HEK293 (cell line): ENCODE measurements around the gene CTPS1.

Experiments
- CTCF ChIA-PET: fragments of 350-600 bp; formaldehyde crosslinking; extraction: SDS; loops from one replicate; lab custom pipeline; 2021; ENCODE audit warnings: antibody characterized with exemption; lab: Yijun Ruan, JAX
- POLR2A ChIA-PET: fragments of 300-600 bp; formaldehyde crosslinking; extraction: SDS; loops from one replicate; lab custom pipeline; 2020; ENCODE audit warnings: antibody characterized with exemption, inconsistent platforms; lab: Yijun Ruan, JAX
- H3K27ac ChIP-seq: fragments of 200-500 bp; sonication (Bioruptor generic); 2 replicates; pipeline ENCODE4 v1.5.1; 2014; ENCODE audit warnings: low read depth, low read length, control low read depth, inconsistent platforms; ENCODE audit errors: extremely low read depth
- H3K36me3 ChIP-seq, 2 experiments: fragments of 200-500 bp in 1 of 2; sonication (Bioruptor generic) in 1 of 2; 1 replicate in 1 of 2; 2 replicates in 1 of 2; pipeline ENCODE4 v1.5.1; 2014 to 2017; ENCODE audit warnings: inconsistent platforms in 2 of 2, low read length in 2 of 2; ENCODE audit not compliant: control insufficient read depth in 2 of 2, insufficient read depth in 1 of 2
- H3K4me1 ChIP-seq: fragments of 200-500 bp; sonication (Bioruptor generic); 2 replicates; pipeline ENCODE4 v1.5.1; 2014; ENCODE audit warnings: mild to moderate bottlenecking, low read length, inconsistent platforms; ENCODE audit not compliant: control insufficient read depth, insufficient read depth
- H3K4me3 ChIP-seq: 2 replicates; pipeline ENCODE4 v1.5.1; 2011; ENCODE audit warnings: low read depth, mild to moderate bottlenecking, control low read depth, low read length, moderate library complexity
- H3K9me3 ChIP-seq: fragments of 200-500 bp; sonication (Bioruptor generic); 2 replicates; pipeline ENCODE4 v1.5.1; 2014; ENCODE audit warnings: low read depth, low read length, inconsistent platforms; ENCODE audit not compliant: control insufficient read depth, insufficient read depth
- EGR2 ChIP-seq: fragments of 450-650 bp; formaldehyde crosslinking; IDR thresholded peaks from 2 replicates; pipeline ENCODE4 v1.5.1; 2016; ENCODE audit warnings: low read depth, missing biosample characterization, missing genetic modification characterization
- GFI1B ChIP-seq: fragments of 450-650 bp; formaldehyde crosslinking; IDR thresholded peaks from 2 replicates; pipeline ENCODE4 v1.5.1; 2016; ENCODE audit warnings: missing biosample characterization, missing genetic modification characterization
- KLF8 ChIP-seq: fragments of 450-650 bp; formaldehyde crosslinking; IDR thresholded peaks from 2 replicates; pipeline ENCODE4 v1.5.1; 2016; ENCODE audit warnings: missing biosample characterization, missing genetic modification characterization
- KLF9 ChIP-seq: fragments of 450-650 bp; formaldehyde crosslinking; IDR thresholded peaks from 2 replicates; pipeline ENCODE4 v1.5.1; 2016; ENCODE audit warnings: missing biosample characterization, missing genetic modification characterization, low read depth
- PBX3 ChIP-seq: sonication (generic); formaldehyde crosslinking; IDR thresholded peaks from 2 replicates; pipeline ENCODE4 v1.8.1; 2022; ENCODE audit warnings: mild to moderate bottlenecking, moderate library complexity, missing genetic modification reagents
- PRDM1 ChIP-seq: fragments of 450-650 bp; formaldehyde crosslinking; IDR thresholded peaks from 2 replicates; pipeline ENCODE4; 2016; ENCODE audit warnings: missing biosample characterization, missing genetic modification characterization
- SP3 ChIP-seq: fragments of 450-650 bp; formaldehyde crosslinking; IDR thresholded peaks from 2 replicates; pipeline ENCODE4 v1.5.1; 2016; ENCODE audit warnings: missing biosample characterization, missing genetic modification characterization
- WT1 ChIP-seq: fragments of 450-650 bp; formaldehyde crosslinking; IDR thresholded peaks from 2 replicates; pipeline ENCODE4 v1.5.1; 2016; ENCODE audit warnings: missing biosample characterization, missing genetic modification characterization
- ZBTB21 ChIP-seq: fragments of 450-650 bp; formaldehyde crosslinking; IDR thresholded peaks from 2 replicates; pipeline ENCODE4 v1.5.1; 2017; ENCODE audit warnings: missing biosample characterization, missing genetic modification characterization
- ZBTB7A ChIP-seq: fragments of 450-650 bp; formaldehyde crosslinking; IDR thresholded peaks from 2 replicates; pipeline ENCODE4 v1.5.1; 2016; ENCODE audit warnings: low read depth, missing biosample characterization, missing genetic modification characterization
- ZEB2 ChIP-seq: fragments of 450-650 bp; formaldehyde crosslinking; IDR thresholded peaks from 2 replicates; pipeline ENCODE4 v1.5.1; 2016; ENCODE audit warnings: missing biosample characterization, missing genetic modification characterization
- ZFP69B ChIP-seq: fragments of 450-650 bp; formaldehyde crosslinking; IDR thresholded peaks from 2 replicates; pipeline ENCODE4 v1.5.1; 2016; ENCODE audit warnings: missing biosample characterization, missing genetic modification characterization
- ZNF121 ChIP-seq: fragments of 450-650 bp; formaldehyde crosslinking; IDR thresholded peaks from 2 replicates; pipeline ENCODE4 v1.5.1; 2016; ENCODE audit warnings: missing biosample characterization, missing genetic modification characterization
- ZNF132 ChIP-seq: fragments of 450-650 bp; formaldehyde crosslinking; IDR thresholded peaks from 2 replicates; pipeline ENCODE4 v1.5.1; 2017; ENCODE audit warnings: missing biosample characterization, missing genetic modification characterization, borderline replicate concordance
- ZNF148 ChIP-seq: fragments of 450-650 bp; formaldehyde crosslinking; IDR thresholded peaks from 2 replicates; pipeline ENCODE4 v1.5.0; 2017; ENCODE audit warnings: missing biosample characterization, missing genetic modification characterization, borderline replicate concordance
- ZNF202 ChIP-seq: fragments of 450-650 bp; formaldehyde crosslinking; IDR thresholded peaks from 2 replicates; pipeline ENCODE4 v1.5.1; 2016; ENCODE audit warnings: missing biosample characterization, missing genetic modification characterization, borderline replicate concordance
- ZNF302 ChIP-seq: fragments of 450-650 bp; formaldehyde crosslinking; IDR thresholded peaks from 2 replicates; pipeline ENCODE4 v1.5.1; 2016; ENCODE audit warnings: missing biosample characterization, missing genetic modification characterization, low read depth
- ZNF341 ChIP-seq: fragments of 450-650 bp; formaldehyde crosslinking; IDR thresholded peaks from 2 replicates; pipeline ENCODE4; 2016; ENCODE audit warnings: low read depth, missing biosample characterization, missing genetic modification characterization
- ZNF37A ChIP-seq: fragments of 450-650 bp; IDR thresholded peaks from 2 replicates; pipeline ENCODE4 v1.5.1; 2018; ENCODE audit warnings: missing biosample characterization, missing genetic modification characterization
- ZNF654 ChIP-seq: fragments of 450-650 bp; formaldehyde crosslinking; IDR thresholded peaks from 2 replicates; pipeline ENCODE4 v1.5.1; 2016; ENCODE audit warnings: low read depth, missing biosample characterization, missing genetic modification characterization
- ZNF658 ChIP-seq: fragments of 450-650 bp; formaldehyde crosslinking; IDR thresholded peaks from 2 replicates; pipeline ENCODE4; 2016; ENCODE audit warnings: missing biosample characterization, missing genetic modification characterization
- ZNF677 ChIP-seq: fragments of 450-650 bp; IDR thresholded peaks from 2 replicates; pipeline ENCODE4 v1.5.0; 2018; ENCODE audit warnings: missing biosample characterization, mild to moderate bottlenecking, missing genetic modification characterization, moderate library complexity
- ZNF692 ChIP-seq: fragments of 450-650 bp; formaldehyde crosslinking; IDR thresholded peaks from 2 replicates; pipeline ENCODE4 v1.5.1; 2016; ENCODE audit warnings: missing biosample characterization, missing genetic modification characterization

The CTPS1 gene

GRCh38 chr1:40974945-40975344 is 4.6 kb upstream of the CTPS1 start:
- H3K9me3 ChIP-seq = no peaks in the 10 kb centered on the region
- no peak for TF ChIP-seq KLF9 (tag by site-specific recombination)
- TF ChIP-seq ZNF37A = no peak
- TF ChIP-seq ZBTB21 = no peak
- TF ChIP-seq ZFP69B (tag by site-specific recombination) = no peak
- no peak for TF ChIP-seq ZNF302 (tag by site-specific recombination)
- TF ChIP-seq ZNF654 (tag by site-specific recombination) = no peak
- TF ChIP-seq WT1 = no peak
- TF ChIP-seq EGR2 (tag by site-specific recombination) = no peak
- TF ChIP-seq, all 188 proteins: peak for 0
- Histone ChIP-seq H3K27ac (no peak overlapping the region), H3K36me3 (no peaks in the 10 kb centered on the region), H3K4me3 (no peak overlapping the region), H3K4me1 (no peaks in the 10 kb centered on the region)
- POLR2A ChIA-PET = no interaction called here
- CTCF ChIA-PET = interaction anchor here (0.6 kb wide), 1 partner anchor 124 kb away, joined by 4 read pairs; no protein-coding TSS in a partner anchor

GRCh38 chr1:40976952-40977690 is 2.4 kb upstream of the CTPS1 start:
- H3K27ac ChIP-seq = no peak overlapping the region
- TF ChIP-seq ZBTB7A (tag by site-specific recombination) = no peak
- TF ChIP-seq GFI1B (tag by site-specific recombination) = no peak
- no peak for TF ChIP-seq ZNF132 (tag by site-specific recombination)
- no peak for TF ChIP-seq ZNF148 (tag by site-specific recombination)
- TF ChIP-seq ZEB2 (tag by site-specific recombination) = no peak
- peak; percentile 26; the same call in 1 of the 2 replicates for TF ChIP-seq ZNF341
- ChIA-PET CTCF (interaction anchor here (0.6 to 1.5 kb wide), 3 partner anchors 26 to 823 kb away, joined by 3 to 4 read pairs (median 4); no protein-coding TSS in a partner anchor), POLR2A (interaction anchor here (1.0 kb wide), 1 partner anchor 26 kb away, joined by 3 read pairs; no protein-coding TSS in a partner anchor)
- no peak overlapping the region for H3K4me3 ChIP-seq
- no peaks in the 10 kb centered on the region for H3K9me3 ChIP-seq
- peaks cover 0 to 16% of the 10 kb centered on the region in 2 experiments; a peak in 1 of 3 replicates for H3K36me3 ChIP-seq
- 0 out of 2 replicates have a peak, but pooled peaks cover 4% of the 10 kb centered on the region for H3K4me1 ChIP-seq

GRCh38 chr1:40977716-40978115 is 1.8 kb upstream of the CTPS1 start:
- 0 out of 2 replicates have a peak, but pooled peaks cover 4% of the 10 kb centered on the region for H3K4me1 ChIP-seq
- POLR2A ChIA-PET = interaction anchor here (1.0 kb wide), 1 partner anchor 26 kb away, joined by 3 read pairs; no protein-coding TSS in a partner anchor
- TF ChIP-seq ZNF692 (no peak), ZNF658 (tag by site-specific recombination) (no peak), ZNF121 (tag by site-specific recombination) (no peak), ZNF202 (tag by site-specific recombination) (no peak), ZNF677 (tag by site-specific recombination) (no peak), PRDM1 (tag by site-specific recombination) (no peak), KLF8 (no peak), PBX3 (CRISPR knock-in tag) (no peak), SP3 (tag by site-specific recombination) (no peak)
- H3K36me3 ChIP-seq = peaks cover 0 to 17% of the 10 kb centered on the region in 2 experiments; a peak in 1 of 3 replicates
- H3K27ac ChIP-seq = no peak overlapping the region
- no peak overlapping the region for H3K4me3 ChIP-seq
- CTCF ChIA-PET = interaction anchor here (0.6 to 0.7 kb wide), 3 partner anchors 25 to 906 kb away, joined by 3 to 4 read pairs (median 3); no protein-coding TSS in a partner anchor
- H3K9me3 ChIP-seq = no peaks in the 10 kb centered on the region
